Natural killer cell (primary cell): Measurements from ENCODE around the gene SLC19A1. TPM values are rescaled to one million over a fixed set of nuclear protein-coding genes. Genes with fewer than 3 reads are reported as not detected.

Experiments used
- ATAC-seq, 3 donors: fragments of 150-1000 bp in 2 of 3; fragments of 200-7000 bp in 1 of 3; cut with Tn5 transposase; 1 replicate in 1 of 3; 2 replicates in 2 of 3; pipeline ENCODE4 v1.10.0; 2021; ENCODE audit warnings: mild to moderate bottlenecking in 2 of 3, moderate library complexity in 2 of 3
- DNase-seq, 2 donors: peaks; one replicate each; pipeline versions ENCODE4 v3.0.0 to v3.0.0-alpha.2; 2013 to 2021; ENCODE audit warnings: mixed read lengths in 1 of 2
- H3K27ac ChIP-seq: one replicate; pipeline ENCODE4 v1.5.1; 2013; ENCODE audit warnings: mild to moderate bottlenecking, low read length
- H3K27me3 ChIP-seq: one replicate; pipeline ENCODE4 v1.6.1; 2013; ENCODE audit warnings: low read length; ENCODE audit not compliant: control insufficient read depth, insufficient read depth
- H3K36me3 ChIP-seq: one replicate; pipeline ENCODE4 v1.6.1; 2013; ENCODE audit warnings: low read length; ENCODE audit not compliant: control insufficient read depth, insufficient read depth
- H3K4me1 ChIP-seq: one replicate; pipeline ENCODE4 v1.6.1; 2013; ENCODE audit warnings: low read length; ENCODE audit not compliant: control insufficient read depth, insufficient read depth
- H3K4me3 ChIP-seq: one replicate; pipeline ENCODE4 v1.5.1; 2013; ENCODE audit warnings: low read length
- H3K9me3 ChIP-seq: one replicate; pipeline ENCODE4 v1.6.1; 2013; ENCODE audit warnings: low read length; ENCODE audit not compliant: control insufficient read depth, insufficient read depth
- H3K27ac Mint-ChIP-seq, 2 donors: one replicate each; pipeline ENCODE4 v1.8.0; 2022; ENCODE audit warnings: mild to moderate bottlenecking in 2 of 2, mixed read lengths in 2 of 2, moderate library complexity in 1 of 2
- H3K27me3 Mint-ChIP-seq, 2 donors: one replicate each; pipeline ENCODE4 v1.8.0; 2022; ENCODE audit warnings: low read depth in 2 of 2, mixed read lengths in 2 of 2
- H3K36me3 Mint-ChIP-seq: one replicate; pipeline ENCODE4 v1.8.0; 2022; ENCODE audit warnings: mixed read lengths
- H3K4me1 Mint-ChIP-seq, 2 donors: one replicate each; pipeline ENCODE4 v1.8.0; 2022; ENCODE audit warnings: mixed read lengths in 2 of 2
- H3K4me3 Mint-ChIP-seq: one replicate; pipeline ENCODE4 v1.8.0; 2022; ENCODE audit warnings: mild to moderate bottlenecking, moderate library complexity, mixed read lengths
- H3K9me3 Mint-ChIP-seq, 2 donors: one replicate each; pipeline ENCODE4 v1.8.0; 2022; ENCODE audit warnings: mixed read lengths in 2 of 2
- WGBS: methylation state at CpG from one replicate; pipeline ENCODE4 v1.1.7; 2013; ENCODE audit warnings: missing lambda C conversion rate; ENCODE audit not compliant: insufficient coverage; 5-methylcytosine and 5-hydroxymethylcytosine counted together
- intact Hi-C: fragments of 100-400 bp; cut with micrococcal nuclease; formaldehyde crosslinking; loops from one replicate; pipeline ENCODE4 v1.14.2; 2022
- total RNA-seq, 4 donors: library from RNA; stranded (reverse); fragments of 120-200 nt in 1 of 4; gene quantifications; one replicate each; pipeline versions ENCODE4 v1.2.3 to v1.2.4, GENCODE V29; 2013 to 2022
- TF ChIP-seq, protein P1 (sequence below): fragments of 200-600 bp; IDR thresholded peaks from one replicate; pipeline ENCODE4 v1.8.0; 2022; ENCODE audit warnings: antibody characterized with exemption

The SLC19A1 gene
- total RNA-seq, 3 donors from 2014 or later (not counting 1 experiment from before 2014, with no cell fraction given): 2.5 to 9.0 (median 4.9) TPM

DNA sequence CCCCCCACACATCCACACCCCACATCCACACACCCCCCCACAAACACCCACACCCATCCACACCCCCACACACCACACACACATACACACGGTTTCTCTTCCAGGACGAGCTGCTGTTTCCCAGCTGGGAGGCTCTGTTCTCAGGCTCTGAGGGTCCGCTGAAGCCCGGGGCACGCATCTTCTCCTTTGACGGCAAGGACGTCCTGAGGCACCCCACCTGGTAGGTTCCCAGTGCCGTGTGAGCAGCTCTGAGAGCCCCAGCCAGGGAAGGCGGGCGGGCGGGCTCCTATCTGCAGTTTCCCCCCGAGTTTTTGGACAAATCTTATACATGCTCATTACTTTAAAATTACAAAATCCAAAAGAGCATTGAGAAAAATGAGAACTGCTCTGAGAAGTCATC is 31.2 kb downstream of the SLC19A1 start:
- no peaks in the 10 kb centered on the region for H3K9me3 ChIP-seq
- Mint-ChIP-seq H3K4me1 (no peaks in the 10 kb centered on the region), H3K4me3 (no peak overlapping the region), H3K27ac (no peak overlapping the region), H3K9me3 (no peaks in the 10 kb centered on the region), H3K36me3 (no peaks in the 10 kb centered on the region), H3K27me3 (no peaks in the 10 kb centered on the region)
- intact Hi-C loops: no loop called here
- H3K4me3 ChIP-seq: no peak overlapping the region
- TF ChIP-seq, protein P1, sequence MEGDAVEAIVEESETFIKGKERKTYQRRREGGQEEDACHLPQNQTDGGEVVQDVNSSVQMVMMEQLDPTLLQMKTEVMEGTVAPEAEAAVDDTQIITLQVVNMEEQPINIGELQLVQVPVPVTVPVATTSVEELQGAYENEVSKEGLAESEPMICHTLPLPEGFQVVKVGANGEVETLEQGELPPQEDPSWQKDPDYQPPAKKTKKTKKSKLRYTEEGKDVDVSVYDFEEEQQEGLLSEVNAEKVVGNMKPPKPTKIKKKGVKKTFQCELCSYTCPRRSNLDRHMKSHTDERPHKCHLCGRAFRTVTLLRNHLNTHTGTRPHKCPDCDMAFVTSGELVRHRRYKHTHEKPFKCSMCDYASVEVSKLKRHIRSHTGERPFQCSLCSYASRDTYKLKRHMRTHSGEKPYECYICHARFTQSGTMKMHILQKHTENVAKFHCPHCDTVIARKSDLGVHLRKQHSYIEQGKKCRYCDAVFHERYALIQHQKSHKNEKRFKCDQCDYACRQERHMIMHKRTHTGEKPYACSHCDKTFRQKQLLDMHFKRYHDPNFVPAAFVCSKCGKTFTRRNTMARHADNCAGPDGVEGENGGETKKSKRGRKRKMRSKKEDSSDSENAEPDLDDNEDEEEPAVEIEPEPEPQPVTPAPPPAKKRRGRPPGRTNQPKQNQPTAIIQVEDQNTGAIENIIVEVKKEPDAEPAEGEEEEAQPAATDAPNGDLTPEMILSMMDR: no peak
- no peaks in the 10 kb centered on the region for H3K36me3 ChIP-seq
- ATAC-seq (no peak), DNase-seq (no peak)
- no peak overlapping the region for H3K27ac ChIP-seq
- H3K4me1 ChIP-seq: peaks cover 18% of the 10 kb centered on the region
- H3K27me3 ChIP-seq: no peaks in the 10 kb centered on the region
- 84% methylated on average over 12 of the region's 12 CpGs for WGBS

DNA sequence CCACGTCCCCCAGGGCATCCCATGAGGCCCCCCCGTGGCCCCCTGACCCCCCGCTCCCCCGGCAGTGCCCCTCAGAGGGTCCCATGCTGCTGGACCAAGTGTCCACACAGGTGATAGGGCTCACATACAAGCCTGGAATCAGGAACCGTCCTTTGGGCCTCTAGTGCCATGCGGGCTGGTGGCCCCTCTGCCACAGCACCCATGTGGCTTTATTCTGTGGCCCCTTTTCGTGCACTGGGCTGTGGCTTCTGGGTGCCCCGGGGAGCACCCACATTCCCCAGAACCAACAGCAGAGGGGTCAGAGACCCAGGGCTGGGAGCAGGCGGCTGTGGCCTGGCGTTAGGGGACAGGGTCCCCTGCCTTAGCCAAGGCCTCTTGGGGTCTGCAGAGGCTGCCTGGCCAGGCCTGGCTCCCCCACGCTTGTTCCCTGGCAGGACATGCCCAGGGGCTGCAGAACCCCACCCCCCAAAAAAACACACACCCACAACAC is 31.7 kb downstream of the SLC19A1 start:
- Histone ChIP-seq H3K4me3 (no peak overlapping the region), H3K27me3 (no peaks in the 10 kb centered on the region), H3K9me3 (no peaks in the 10 kb centered on the region), H3K4me1 (peaks cover 18% of the 10 kb centered on the region), H3K27ac (no peak overlapping the region), H3K36me3 (no peaks in the 10 kb centered on the region)
- H3K4me3 Mint-ChIP-seq: no peak overlapping the region
- TF ChIP-seq, protein P1: no peak
- 87% methylated on average over 10 of the region's 11 CpGs for WGBS
- H3K27me3 Mint-ChIP-seq: no peaks in the 10 kb centered on the region
- no peak overlapping the region for H3K27ac Mint-ChIP-seq
- DNase-seq (no peak), ATAC-seq (no peak)
- no peaks in the 10 kb centered on the region for H3K36me3 Mint-ChIP-seq
- intact Hi-C loops: no loop called here
- H3K9me3 Mint-ChIP-seq: no peaks in the 10 kb centered on the region
- no peaks in the 10 kb centered on the region for H3K4me1 Mint-ChIP-seq

DNA sequence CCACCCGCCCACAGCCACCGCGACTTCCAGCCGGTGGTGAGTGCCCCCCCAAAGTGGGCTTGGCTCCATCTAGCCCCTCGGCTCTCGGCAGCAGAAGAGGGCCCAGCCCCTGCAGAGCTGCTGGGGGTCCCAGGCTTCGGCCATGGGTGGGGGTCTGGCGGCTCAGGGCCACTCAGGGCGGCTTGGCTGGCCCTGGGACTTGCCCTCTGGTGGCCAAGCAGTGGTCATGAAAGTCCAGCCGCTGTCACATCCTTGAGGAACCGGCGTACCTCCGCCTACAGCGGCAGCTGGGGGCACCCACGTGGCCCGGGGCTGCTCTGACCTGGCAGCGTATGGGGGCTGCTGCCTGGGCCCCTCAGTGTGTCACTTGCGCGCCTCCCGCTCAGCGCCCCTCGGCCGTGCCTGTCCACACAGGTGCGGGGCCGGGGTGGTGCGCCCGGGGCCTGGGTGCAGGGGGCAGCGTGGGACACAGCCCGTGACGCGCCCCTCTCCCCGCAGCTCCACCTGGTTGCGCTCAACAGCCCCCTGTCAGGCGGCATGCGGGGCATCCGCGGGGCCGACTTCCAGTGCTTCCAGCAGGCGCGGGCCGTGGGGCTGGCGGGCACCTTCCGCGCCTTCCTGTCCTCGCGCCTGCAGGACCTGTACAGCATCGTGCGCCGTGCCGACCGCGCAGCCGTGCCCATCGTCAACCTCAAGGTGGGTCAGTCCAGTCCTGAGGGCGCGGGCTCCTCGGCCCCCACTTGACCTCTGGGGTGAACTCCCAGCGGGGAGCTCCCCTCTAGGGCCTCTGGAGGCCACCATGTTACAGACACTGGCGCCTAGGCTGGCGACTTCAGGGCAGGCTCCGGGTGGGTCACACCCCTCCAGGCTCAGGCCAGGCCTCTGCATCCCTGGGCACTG is 32.4 kb downstream of the SLC19A1 start:
- no peak overlapping the region for H3K4me3 Mint-ChIP-seq
- no peak overlapping the region for H3K4me3 ChIP-seq
- ATAC-seq: no peak
- no peaks in the 10 kb centered on the region for H3K36me3 Mint-ChIP-seq
- no peak overlapping the region for H3K27ac ChIP-seq
- intact Hi-C loops: no loop called here
- H3K9me3 Mint-ChIP-seq: no peaks in the 10 kb centered on the region
- H3K9me3 ChIP-seq: no peaks in the 10 kb centered on the region
- peaks cover 18% of the 10 kb centered on the region for H3K4me1 ChIP-seq
- 92% methylated on average over 61 of the region's 61 CpGs for WGBS
- TF ChIP-seq, protein P1: no peak
- H3K4me1 Mint-ChIP-seq: no peaks in the 10 kb centered on the region
- H3K36me3 ChIP-seq: no peaks in the 10 kb centered on the region
- H3K27ac Mint-ChIP-seq: no peak overlapping the region
- H3K27me3 ChIP-seq: no peaks in the 10 kb centered on the region
- no peak for DNase-seq
- no peaks in the 10 kb centered on the region for H3K27me3 Mint-ChIP-seq
